NK-92 (cell line): ENCODE results near the gene FBXO7.
A peak's percentile ranks its signal among the peaks of the same experiment; 100 is the strongest.
"Not testable (repeated sequence)": the region's sequence is repeated elsewhere in the genome, so short reads cannot be mapped to it uniquely, and the experiment has no call there.

Experiments
- DNase-seq: peaks from one replicate; lab custom pipeline; 2025; ENCODE audit not compliant: unreplicated experiment; lab: John Stamatoyannopoulos, UW

Gene FBXO7

GRCh38 chr22:32474635-32475467 is at the start of gene FBXO7:
TSS of gene FBXO7 (plus strand) at chr22:32474811. CDS start at chr22:32475003, 192 bp downstream.
- DNase-seq, result peak; percentile 37

GRCh38 chr22:32426881-32427280 is 47.7 kb upstream of the FBXO7 start:
- no peak for DNase-seq

- DNase-seq, result no peak
These were observed 44.3 kb upstream of the FBXO7 start for GRCh38 chr22:32430352-32430751.

GRCh38 chr22:32444068-32444467 is 30.5 kb upstream of the FBXO7 start:
- DNase-seq, result no peak

GRCh38 chr22:32446321-32446720 is 28.3 kb upstream of the FBXO7 start:
- DNase-seq, result no peak

GRCh38 chr22:32448980-32449379 is 25.6 kb upstream of the FBXO7 start:
- DNase-seq, result no peak

GRCh38 chr22:32457031-32457430 is 17.6 kb upstream of the FBXO7 start:
- no peak for DNase-seq

- no peak for DNase-seq
These were observed 12.2 kb upstream of the FBXO7 start for GRCh38 chr22:32462452-32462851.

- DNase-seq, result no peak
These were observed 8.9 kb upstream of the FBXO7 start for GRCh38 chr22:32465661-32466060.

- no peak for DNase-seq
These were observed 8.1 kb upstream of the FBXO7 start for GRCh38 chr22:32466496-32466895.

GRCh38 chr22:32469799-32470212 is 4.8 kb upstream of the FBXO7 start:
- DNase-seq, result no peak

- no peak for DNase-seq
These were observed 1.1 kb upstream of the FBXO7 start for GRCh38 chr22:32473388-32473952.

GRCh38 chr22:32475468-32476010 is 928 bp downstream of the FBXO7 start:
- no peak for DNase-seq

- DNase-seq, result no peak
These were observed 1.9 kb downstream of the FBXO7 start for GRCh38 chr22:32476281-32477195.

- DNase-seq, result no peak
These were observed 3.0 kb downstream of the FBXO7 start for GRCh38 chr22:32477596-32477995.

GRCh38 chr22:32478552-32478951 is 3.9 kb downstream of the FBXO7 start:
- DNase-seq, result not testable (repeated sequence)

GRCh38 chr22:32478994-32479393 is 4.4 kb downstream of the FBXO7 start:
- DNase-seq, result no peak

GRCh38 chr22:32480238-32480637 is 5.6 kb downstream of the FBXO7 start:
- DNase-seq, result no peak

GRCh38 chr22:32482708-32483107 is 8.1 kb downstream of the FBXO7 start:
- DNase-seq, result no peak

GRCh38 chr22:32486656-32487390 is 12.2 kb downstream of the FBXO7 start:
- no peak for DNase-seq

GRCh38 chr22:32487461-32487860 is 12.8 kb downstream of the FBXO7 start:
- no peak for DNase-seq
